Measurements from ENCODE around the gene DNAAF8. TPM values are rescaled to one million over a fixed set of nuclear protein-coding genes. Genes with fewer than 3 reads are reported as not detected.
"Not testable (repeated sequence)": the region's sequence is repeated elsewhere in the genome, so short reads cannot be mapped to it uniquely, and the experiment has no call there.

The DNAAF8 gene
- total RNA-seq, 1 donor from 2014 or later, result 0.11 TPM

DNA sequence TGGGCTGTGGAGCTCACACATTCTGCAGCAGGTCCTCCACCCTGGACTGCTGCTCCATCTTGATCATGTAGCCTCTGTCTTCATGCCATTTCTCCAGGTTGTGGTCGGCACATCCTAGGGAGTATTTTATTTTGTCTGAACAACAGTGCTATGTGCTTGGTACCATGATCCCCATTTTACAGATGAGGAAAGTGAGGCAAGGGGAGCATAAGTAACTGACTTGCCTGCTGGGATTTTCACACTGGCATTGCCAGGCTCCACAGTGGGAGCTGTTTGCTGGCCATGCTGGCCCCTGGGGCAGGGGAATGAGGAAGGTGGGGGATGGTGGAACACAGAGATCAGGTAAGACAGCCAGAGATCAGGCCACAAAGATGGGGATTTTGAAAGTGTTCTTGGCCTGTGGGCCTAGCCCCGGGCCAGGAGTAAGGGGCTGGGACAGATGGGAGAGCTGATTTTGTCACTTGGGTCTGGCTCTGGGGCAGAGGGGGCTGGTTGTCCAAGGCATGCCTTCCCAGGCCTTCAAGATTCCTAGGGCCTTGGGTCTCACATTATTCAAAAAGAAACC lies 41.9 kb downstream of the DNAAF8 start:
- intact Hi-C loops (cut with micrococcal nuclease), result no loop called here

DNA sequence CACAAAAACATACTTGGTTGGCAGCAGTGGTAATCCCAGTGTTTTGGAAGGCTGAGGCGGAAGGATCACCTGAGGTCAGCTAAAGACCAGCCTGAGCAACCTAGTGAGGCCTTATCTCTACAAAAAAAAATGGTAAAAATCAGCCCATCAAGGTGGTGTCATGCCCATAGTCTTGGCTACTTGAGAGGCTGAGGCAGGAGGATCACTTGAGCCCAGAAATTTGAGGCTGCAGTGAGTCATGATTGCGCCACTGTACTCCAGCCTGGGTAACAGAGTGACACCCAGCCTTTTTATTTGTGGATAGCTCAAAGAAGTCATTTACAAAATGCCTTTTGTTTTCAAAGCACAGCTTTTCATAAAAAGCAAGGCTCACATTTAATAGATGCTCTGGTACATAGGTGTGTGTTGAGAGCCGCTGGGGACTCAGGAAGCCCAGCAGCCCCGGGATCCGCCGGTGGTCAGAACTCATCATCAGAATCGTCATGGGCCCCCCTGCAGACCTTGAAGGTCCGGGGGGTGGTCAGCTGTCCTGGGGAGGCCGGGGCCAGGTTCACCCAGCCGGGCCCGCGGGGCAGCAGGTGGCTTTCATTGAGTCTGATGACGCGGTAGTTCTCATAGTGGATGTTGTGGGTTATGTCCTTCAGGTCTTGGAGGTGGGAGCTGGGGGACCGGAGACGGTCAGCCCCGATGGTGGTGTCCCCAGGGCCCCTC lies 43.2 kb downstream of the DNAAF8 start:
- intact Hi-C loops (cut with micrococcal nuclease), result no loop called here

DNA sequence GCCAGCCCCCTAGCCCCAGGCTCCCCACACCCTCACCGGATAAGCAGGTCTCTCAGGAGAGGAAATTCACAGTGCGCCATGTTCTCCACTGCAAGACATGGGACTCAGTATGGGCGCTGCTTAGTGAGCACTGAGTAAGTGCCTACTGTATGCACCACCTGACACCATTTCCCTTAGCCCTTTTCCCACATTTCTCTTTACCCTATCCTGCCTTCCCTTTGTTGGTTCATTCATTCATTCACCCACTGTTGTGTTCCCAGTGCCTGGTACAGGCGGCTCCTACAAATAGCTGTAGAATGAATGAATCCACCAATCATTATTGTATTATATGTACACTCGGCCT lies 43.7 kb downstream of the DNAAF8 start:
- intact Hi-C loops (cut with micrococcal nuclease), result no loop called here

DNA sequence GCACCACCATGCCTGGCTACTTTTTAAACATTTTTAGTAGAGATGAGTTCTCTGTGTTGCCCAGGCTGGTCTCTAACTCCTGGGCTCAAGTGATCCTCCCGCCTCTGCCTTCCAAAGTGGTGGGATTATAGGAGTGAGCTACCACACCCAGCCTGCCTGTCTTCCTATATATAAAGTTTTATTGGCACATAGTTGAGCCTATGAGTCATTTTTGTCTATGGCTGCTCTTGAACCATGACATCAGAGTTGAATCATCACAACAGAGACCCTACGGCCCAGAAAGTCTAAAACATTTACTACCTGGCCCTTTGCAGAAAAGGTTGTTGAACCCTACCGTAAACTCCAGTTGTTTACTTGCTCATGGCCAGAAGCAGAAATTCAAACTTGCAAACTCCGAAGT lies 45.9 kb downstream of the DNAAF8 start:
- intact Hi-C loops (cut with micrococcal nuclease), result no loop called here

DNA sequence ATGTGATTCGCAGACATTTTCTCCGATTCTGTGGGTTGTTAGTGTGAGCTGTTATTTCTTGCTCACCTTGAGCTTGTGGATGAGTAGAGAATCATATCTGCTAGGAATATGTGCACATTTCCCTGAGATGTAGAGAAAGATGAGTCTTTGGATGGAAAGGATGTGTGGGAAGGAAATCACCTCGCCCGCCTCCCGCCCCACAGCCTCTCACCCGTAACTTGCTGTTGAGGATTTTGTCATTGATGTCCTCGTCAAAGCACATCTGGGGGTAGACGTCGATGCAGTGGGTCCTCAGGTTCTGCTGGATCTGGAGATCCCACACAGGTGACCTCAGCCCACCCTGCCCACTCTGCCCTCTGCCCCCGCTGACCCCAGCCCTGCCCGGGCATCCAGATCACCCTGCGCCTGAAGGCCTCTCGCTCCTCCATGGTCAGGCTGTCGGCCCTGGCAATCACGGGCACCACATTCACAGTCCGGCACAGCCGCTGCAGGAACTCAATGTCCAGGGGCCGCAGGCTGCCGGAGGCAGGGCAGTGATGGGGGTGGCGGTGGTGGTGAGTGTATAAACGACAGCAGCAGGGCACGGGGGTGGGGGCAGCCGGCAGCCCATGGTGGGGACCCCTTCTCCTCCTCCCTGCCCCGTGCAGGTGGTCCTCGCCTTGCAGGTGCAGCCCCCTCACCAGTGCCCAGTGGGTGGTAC lies 49.1 kb downstream of the DNAAF8 start:
- intact Hi-C loops (cut with micrococcal nuclease), result no loop called here

DNA sequence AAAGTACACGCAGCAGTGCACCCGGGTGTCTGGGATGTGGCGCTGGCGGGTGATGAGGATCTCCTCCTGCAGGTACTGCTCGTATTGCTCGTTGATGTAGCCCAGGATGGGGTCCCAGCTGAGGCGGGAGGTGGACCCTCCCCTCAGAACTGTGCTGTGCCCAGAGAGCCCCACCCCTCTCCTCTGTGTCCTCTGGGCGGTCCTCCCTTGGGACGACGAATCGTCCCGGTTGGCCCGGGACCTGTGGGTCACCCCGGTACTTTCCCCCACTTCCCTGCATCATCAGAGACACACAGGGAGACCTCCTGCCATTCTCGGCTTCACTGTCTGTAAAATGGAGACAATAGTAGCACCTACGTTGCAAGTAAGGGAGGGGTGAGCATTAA lies 49.6 kb downstream of the DNAAF8 start:
- intact Hi-C loops (cut with micrococcal nuclease), result no loop called here

DNA sequence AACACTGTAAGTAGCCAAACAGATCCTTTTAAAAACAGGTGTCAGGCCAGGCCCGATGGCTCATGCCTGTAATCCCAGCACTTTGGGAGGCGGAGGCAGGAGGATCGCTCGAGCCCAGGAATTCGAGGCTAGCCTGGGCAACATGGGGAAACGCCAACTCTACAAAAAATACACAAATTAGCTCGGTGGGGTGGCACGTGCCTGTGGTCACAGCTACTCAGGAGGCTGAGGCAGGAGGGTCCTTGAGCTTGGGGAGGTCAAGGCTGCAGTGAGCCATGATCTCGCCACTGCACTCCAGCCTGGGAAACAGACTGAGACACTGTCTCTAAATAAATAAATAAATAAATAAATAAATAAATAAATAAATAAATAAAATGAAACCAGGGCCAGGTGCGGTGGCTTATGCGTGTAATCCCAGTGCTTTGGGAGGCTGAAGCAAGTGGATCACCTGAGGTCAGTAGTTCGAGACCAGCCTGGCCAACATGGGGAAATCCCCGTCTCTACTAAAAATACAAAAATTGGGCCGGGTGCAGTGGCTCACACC lies 50.2 kb downstream of the DNAAF8 start:
- intact Hi-C loops (cut with micrococcal nuclease), result not testable (repeated sequence)

DNA sequence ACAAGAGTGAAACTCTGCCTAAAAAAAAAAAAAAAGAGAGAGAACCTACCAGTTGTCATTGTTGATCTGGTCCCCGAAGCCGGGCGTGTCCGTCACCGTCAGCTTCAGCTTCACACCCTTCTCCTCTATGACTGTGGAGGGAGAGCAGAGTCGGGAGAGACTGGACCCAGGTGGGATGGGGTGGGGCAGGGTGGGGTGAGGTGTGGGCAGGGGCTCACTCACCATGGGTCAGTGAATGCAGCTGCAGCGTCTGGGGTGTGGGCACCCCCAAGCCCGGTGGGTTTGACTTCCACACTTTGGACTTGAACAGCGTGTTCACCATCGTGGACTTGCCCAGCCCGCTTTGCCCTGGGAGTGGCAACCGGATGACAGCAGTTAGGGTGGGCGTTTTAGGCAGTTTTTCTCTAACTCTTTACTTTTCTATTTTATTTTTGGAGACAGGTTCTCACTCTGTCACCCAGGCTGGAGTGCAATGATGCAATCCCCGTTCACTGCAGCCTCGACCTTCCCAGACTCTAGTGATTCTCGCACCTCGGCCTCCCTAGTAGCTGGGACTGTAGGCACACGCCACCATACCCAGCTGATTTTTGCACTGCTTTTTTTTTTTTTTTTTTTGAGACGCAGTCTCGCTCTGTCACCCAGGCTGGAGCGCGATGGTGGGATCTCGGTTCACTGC lies 51.6 kb downstream of the DNAAF8 start:
- intact Hi-C loops (cut with micrococcal nuclease), result no loop called here

DNA sequence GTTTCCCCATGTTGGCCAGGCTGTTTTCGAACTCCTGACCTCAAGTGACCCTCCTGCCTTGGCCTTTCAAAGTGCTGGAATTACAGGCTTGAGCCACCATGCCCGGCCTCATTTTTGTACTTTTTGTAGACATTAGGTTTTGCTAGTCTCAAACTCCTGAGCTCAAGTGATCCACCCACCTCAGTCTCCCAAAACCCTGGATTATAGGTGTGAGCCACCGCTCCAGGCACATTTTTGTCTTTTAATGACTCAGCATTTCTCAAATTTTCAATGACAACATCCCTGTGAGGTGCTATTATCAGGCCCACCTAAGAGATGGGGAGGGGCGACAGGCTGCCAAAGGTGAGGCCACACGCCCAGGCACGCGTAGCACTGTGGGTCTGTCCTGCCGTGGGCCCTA lies 52.7 kb downstream of the DNAAF8 start:
- intact Hi-C loops (cut with micrococcal nuclease), result no loop called here

DNA sequence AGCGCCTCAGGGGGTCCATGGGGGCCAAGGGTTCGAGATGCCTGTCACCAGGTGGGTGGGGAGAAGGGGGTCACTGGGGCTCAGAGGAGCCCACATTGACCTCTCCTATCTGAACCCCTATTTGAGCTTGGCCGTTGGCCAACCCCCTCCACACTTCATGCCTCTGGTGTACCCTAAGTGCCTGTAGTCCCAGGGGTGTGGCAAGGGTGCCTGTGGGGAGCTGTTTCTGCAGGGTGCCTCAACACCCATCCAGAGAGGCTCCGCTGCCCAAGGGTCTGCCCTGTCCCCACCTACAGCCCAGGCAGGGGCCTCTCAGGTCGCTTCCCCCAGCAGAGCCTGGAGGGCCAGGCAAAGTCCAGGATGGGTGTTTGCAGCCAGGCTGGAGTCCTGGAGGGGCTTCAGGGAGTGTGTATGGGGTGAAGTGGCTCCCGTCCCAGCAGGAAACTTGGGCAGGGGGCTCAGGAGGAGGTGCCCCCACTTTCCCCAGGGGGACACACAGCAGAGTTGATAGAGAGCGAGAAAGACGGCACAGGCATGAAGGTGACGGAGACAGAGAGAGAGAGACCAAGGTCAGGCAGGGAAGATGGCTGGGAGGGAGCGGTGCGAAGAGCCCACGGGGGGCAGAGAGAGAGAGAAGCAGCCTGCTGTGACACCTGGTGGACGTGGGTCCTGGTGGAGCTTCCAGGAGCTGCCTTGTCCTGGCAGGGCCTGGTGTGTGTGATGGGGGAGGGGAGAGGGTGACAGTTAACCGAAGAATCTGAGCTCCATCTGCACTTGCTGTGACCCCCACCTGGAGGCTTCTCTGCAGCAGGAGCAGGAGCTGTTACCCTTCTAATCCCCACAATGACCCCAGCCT lies 53.5 kb downstream of the DNAAF8 start, which contains the start of gene SEPTIN12:
SEPTIN12 (minus strand) TSS at position 719 of the 856 bp plus-strand sequence; CDS start at position 19, 700 bp downstream.
- intact Hi-C loops (cut with micrococcal nuclease), result no loop called here

DNA sequence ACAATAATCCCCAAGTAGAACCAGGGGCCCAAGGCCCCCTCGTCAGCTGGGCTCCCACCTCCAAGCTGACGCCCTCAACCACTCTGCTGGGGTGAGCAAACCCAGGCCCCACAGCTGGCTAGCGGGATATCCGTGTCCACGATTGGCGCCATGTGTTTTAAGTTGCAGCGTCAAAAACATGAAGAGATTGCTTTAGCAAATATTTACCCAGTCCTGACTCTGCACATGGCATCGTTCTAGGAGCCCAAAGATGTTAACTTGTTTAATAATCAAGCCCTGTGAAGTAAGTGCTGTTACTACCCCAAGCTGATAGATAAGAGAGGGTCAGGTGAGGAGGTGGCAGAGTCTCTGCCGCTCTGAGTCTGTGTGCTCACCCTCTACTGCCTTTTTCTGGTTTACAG lies 54.2 kb downstream of the DNAAF8 start:
- intact Hi-C loops (cut with micrococcal nuclease), result no loop called here

DNA sequence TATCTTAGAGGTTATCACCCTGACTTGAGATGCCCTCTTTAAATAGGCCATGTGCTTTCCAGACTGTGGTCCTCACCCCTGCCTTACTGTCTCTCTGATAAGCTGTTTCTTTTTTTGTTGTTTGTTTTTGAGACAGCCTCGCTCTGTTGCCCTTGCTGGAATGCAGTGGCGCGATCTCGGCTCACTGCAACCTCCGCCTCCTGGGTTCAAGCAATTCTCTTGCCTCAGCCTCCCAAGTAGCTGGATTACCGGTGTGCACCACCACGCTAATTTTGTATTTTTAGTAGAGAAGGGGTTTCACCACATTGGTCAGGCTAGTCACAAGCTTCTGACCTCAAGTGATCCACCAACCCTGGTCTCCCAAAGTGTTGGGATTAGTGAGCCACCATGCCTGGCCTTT lies 54.6 kb downstream of the DNAAF8 start:
- intact Hi-C loops (cut with micrococcal nuclease), result no loop called here

DNA sequence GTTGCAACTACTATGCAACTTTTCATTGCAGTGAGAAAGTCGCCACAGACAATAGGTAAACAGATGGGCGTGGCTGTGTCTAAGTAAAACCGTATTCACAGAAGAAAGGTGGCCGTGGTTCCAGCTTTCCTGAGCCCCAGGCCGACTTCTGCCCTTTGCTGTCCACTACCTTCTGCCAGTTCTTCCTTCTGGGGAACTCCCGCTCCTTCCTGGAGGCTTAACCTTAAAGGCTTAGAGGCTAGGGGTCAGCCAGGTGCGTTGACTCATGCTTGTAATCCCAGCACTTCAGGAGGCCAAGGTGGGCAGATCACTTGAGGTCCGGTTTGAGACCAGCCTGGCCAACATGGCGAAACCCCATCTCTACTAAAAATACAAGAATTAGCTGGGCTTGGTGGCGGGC lies 55.9 kb downstream of the DNAAF8 start:
- intact Hi-C loops (cut with micrococcal nuclease), result no loop called here

DNA sequence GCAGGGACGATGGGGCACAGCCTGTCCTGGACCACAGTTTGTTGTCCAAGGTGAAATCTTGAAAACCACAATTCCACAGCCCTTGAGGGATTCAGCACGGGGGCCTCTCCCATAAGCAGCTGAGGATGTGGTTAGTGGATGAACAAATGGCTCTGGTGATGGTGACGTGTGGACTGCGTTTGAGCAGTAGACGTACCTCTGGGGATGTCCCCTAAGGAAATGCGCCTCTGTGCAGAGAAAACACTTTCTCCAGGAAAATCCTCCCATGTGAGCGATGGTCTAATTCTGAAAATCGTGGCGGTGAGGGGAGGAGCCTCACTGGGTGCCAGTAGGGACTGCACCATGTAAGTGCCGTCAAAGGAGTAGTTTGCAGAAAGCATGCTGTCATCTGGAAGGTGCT lies 56.5 kb downstream of the DNAAF8 start:
- intact Hi-C loops (cut with micrococcal nuclease), result no loop called here

DNA sequence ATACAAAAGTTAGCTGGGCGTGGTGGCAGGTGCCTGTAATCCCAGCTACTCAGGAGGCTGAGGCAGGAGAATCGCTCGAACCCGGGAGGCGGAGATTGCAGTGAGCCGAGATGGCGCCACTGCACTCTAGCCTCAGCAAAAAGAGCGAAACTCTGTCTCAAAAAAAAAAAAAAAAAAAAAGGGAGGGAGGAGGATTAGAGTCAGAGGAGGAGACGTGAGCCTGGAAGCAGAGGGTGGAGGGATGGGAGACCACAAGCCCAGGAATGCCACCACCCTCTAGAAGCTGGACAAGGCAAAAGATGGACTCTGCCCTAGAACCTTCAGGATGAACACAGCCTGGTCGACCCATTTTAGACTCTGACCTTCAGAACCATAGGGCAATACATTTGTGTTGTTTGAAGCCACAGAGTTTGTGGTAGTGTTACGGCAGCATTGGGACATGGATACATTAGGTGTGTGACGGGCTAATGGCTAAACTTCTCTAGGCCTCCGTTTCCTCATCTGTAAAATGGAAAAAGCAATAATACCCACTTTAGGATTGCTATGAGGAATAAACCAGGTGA lies 58.7 kb downstream of the DNAAF8 start:
- intact Hi-C loops (cut with micrococcal nuclease), result no loop called here

DNA sequence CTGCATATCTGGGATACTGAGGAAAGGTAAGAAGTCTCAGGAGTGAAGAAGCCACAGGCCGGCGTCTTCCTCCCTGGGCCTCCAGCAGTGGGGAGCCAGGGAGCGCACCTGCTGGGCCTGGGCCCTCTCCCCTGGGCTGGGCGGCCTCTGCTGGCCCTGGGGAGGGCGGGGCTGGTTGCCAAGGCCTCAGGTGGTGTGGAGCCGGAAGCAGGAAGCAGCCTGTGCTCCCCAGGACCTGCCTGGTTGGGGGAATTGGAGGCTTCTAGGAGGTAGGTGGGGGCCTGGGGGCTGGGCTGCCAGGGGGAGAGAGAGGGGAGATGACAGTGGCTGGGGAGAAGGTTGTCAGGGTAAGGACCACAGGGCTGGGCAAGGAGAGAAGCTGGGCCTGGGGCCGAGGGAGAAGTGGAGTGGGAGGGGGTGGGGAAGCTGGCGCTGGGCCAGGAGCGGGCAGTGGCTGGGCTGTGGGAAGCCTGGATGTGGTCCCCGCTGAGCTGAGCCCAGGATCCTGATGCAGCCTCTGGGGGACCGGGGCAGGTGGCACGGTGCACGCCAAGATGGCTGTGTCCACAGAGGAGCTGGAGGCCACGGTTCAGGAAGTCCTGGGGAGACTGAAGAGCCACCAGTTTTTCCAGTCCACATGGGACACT lies 61.0 kb downstream of the DNAAF8 start, which contains the start of gene SMIM22:
SMIM22 (plus strand) TSS at position 189 of the 647 bp plus-strand sequence; CDS start at position 555, 366 bp downstream.
- intact Hi-C loops (cut with micrococcal nuclease), result no loop called here

DNA sequence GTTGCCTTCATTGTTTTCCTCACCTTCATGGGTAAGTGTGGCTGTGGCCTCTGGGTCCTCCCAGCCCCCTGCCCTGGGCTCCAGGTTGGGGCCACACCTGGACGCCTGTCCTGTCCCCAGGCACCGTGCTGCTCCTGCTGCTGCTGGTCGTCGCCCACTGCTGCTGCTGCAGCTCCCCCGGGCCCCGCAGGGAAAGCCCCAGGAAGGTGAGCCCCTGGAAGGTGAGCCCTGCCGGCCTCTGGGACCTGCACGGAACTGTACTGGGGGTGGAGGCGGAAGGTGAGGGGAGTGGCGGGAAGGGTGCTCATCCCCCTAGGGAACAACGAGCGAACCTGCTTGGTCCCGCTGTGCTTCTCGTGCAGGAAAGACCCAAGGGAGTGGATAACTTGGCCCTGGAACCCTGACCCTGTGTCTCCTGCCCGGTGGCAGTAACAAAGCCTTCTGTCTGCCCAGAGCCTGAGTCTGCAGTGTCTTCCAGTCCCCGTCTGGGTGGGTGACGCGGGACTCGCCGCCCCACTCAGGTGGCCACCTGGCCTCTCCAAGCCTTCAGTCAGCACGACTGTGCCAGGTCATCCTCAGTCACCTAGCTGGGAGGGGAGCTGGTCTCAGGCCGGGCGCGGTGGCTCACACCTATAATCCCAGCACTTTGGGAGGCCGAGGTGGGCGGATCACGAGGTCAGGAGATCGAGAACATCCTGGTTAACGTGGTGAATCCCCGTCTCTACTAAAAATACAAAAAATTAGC lies 61.7 kb downstream of the DNAAF8 start:
- intact Hi-C loops (cut with micrococcal nuclease), result no loop called here

DNA sequence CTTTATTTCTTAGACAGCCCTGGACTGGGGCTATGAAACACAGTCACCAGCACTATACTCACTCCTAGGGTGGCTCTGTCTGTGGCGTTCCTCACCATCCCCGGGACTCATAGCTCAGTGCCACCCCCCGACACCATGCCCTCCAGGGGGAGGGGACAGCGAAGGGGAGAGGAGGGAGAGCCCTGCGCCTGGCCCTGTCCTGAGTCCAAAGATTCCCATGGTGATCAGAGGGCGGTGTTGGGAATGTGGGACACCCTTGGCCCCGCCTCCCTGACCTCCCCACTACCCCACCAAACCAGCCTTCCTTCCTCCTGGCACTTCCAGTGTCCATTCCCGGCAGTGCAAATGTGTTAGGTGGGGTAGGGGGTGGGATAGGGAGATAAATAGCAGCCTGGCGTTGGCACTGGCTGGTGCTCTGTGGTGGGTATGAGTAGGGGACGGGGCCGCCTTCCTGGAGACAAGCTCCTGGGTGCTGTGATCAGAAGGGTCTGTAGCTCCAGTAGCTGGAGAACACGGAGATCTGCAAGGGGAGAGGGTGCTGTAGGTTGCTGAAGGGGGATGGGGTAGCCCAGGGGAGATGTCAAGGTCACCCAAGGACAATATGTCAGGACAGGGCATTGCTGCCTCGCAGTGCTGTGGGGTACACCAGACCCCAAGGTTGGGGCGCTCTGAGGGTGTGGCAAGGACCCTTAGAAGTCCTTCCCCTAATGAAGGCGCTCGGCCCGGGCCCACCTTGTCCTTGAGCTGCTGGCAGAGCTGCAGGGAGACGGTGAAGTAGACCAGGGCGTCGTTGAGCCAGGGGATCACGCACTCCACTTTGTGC lies 62.9 kb downstream of the DNAAF8 start:
- intact Hi-C loops (cut with micrococcal nuclease), result no loop called here
